Activated naive CD8-positive, alpha-beta T cell treated with anti-CD3 and anti-CD28 coated beads for 36 hours (primary cell): Measurements from ENCODE around the gene STEAP3. TPM values are rescaled to one million over a fixed set of nuclear protein-coding genes. Genes with fewer than 3 reads are reported as not detected.

ENCODE experiments used
- DNase-seq: peaks from one replicate; pipeline ENCODE4 v3.0.0; 2021
- H3K27ac Mint-ChIP-seq: one replicate; pipeline ENCODE4 v1.8.0; 2022; ENCODE audit warnings: mild to moderate bottlenecking, moderate library complexity, mixed read lengths
- H3K27me3 Mint-ChIP-seq: one replicate; pipeline ENCODE4 v1.8.0; 2022; ENCODE audit warnings: mild to moderate bottlenecking, mixed read lengths
- H3K36me3 Mint-ChIP-seq: one replicate; pipeline ENCODE4 v1.8.0; 2021; ENCODE audit warnings: mild to moderate bottlenecking, mixed read lengths
- H3K4me1 Mint-ChIP-seq: one replicate; pipeline ENCODE4 v1.8.0; 2021; ENCODE audit warnings: mixed read lengths
- H3K4me3 Mint-ChIP-seq: one replicate; pipeline ENCODE4 v1.8.0; 2022; ENCODE audit warnings: mild to moderate bottlenecking, moderate library complexity, mixed read lengths
- H3K9me3 Mint-ChIP-seq: one replicate; pipeline ENCODE4 v1.8.0; 2022; ENCODE audit warnings: mixed read lengths
- total RNA-seq, 2 experiments: library from RNA; stranded (reverse); gene quantifications; one replicate each; pipeline ENCODE4 v1.2.3, GENCODE V29; 2021

The STEAP3 gene
- total RNA-seq, 2 experiments from 2014 or later, result 0.60 to 0.90 TPM

DNA sequence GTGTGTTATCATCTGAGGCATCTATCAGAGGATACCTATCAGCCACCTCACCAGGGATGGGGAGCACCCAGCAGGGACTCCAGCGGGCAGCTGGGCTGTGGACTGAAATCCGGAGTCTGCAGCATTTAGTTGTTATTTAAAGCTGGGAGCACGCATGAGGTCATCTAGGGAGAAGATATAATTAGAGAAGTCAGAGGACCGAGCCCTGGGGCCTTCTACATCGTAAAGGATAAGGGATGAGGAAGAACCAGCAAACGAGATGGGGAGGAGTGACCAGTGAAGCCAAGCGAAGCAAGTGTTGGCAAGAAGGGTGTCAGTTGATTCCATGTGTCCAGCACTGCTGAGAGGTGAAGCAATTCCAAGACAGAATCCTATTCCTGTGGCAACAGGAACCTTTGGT lies 70.3 kb downstream of the STEAP3 start:
- Mint-ChIP-seq H3K36me3 (no peaks in the 10 kb centered on the region), H3K27ac (no peak overlapping the region), H3K4me1 (no peaks in the 10 kb centered on the region), H3K9me3 (no peaks in the 10 kb centered on the region), H3K4me3 (no peak overlapping the region), H3K27me3 (no peaks in the 10 kb centered on the region)
- DNase-seq, result no peak

- Mint-ChIP-seq H3K36me3 (no peaks in the 10 kb centered on the region), H3K27me3 (no peaks in the 10 kb centered on the region), H3K4me3 (no peak overlapping the region), H3K4me1 (no peaks in the 10 kb centered on the region), H3K27ac (no peak overlapping the region), H3K9me3 (no peaks in the 10 kb centered on the region)
- DNase-seq, result no peak
These were observed 71.0 kb downstream of the STEAP3 start for GRCh38 chr2:119294671-119295070.

- no peak overlapping the region for H3K4me3 Mint-ChIP-seq
- H3K9me3 Mint-ChIP-seq, result no peaks in the 10 kb centered on the region
- no peak for DNase-seq
- no peak overlapping the region for H3K27ac Mint-ChIP-seq
- H3K27me3 Mint-ChIP-seq, result no peaks in the 10 kb centered on the region
- peaks cover 5% of the 10 kb centered on the region for H3K36me3 Mint-ChIP-seq
- H3K4me1 Mint-ChIP-seq, result no peaks in the 10 kb centered on the region
These were observed 72.2 kb downstream of the STEAP3 start for GRCh38 chr2:119295688-119296375.

- H3K27ac Mint-ChIP-seq, result no peak overlapping the region
- H3K9me3 Mint-ChIP-seq, result no peaks in the 10 kb centered on the region
- H3K4me3 Mint-ChIP-seq, result no peak overlapping the region
- H3K36me3 Mint-ChIP-seq, result peaks cover 6% of the 10 kb centered on the region
- no peak for DNase-seq
- H3K4me1 Mint-ChIP-seq, result no peaks in the 10 kb centered on the region
- no peaks in the 10 kb centered on the region for H3K27me3 Mint-ChIP-seq
These were observed 77.8 kb downstream of the STEAP3 start for GRCh38 chr2:119301413-119301812.

DNA sequence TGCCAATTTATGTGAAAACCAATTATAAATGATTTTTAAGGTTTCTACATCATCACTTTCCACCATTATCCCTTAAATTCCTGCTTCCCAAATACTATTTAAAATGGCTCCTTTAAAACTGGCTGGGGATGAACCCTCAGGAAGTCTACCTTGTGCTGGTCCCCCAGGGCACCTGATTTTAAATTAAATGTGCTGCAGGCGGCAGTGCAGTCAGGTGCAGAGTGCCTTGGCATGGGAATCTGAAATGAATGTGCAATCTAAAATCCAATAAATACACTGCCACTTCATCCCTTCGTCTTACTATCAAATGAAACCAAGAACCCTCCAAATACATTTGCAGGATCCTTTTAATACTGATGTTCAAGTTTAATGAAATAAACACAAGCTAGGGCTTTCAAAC lies 81.2 kb downstream of the STEAP3 start:
- H3K4me3 Mint-ChIP-seq, result no peak overlapping the region
- no peaks in the 10 kb centered on the region for H3K4me1 Mint-ChIP-seq
- H3K9me3 Mint-ChIP-seq, result no peaks in the 10 kb centered on the region

DNA sequence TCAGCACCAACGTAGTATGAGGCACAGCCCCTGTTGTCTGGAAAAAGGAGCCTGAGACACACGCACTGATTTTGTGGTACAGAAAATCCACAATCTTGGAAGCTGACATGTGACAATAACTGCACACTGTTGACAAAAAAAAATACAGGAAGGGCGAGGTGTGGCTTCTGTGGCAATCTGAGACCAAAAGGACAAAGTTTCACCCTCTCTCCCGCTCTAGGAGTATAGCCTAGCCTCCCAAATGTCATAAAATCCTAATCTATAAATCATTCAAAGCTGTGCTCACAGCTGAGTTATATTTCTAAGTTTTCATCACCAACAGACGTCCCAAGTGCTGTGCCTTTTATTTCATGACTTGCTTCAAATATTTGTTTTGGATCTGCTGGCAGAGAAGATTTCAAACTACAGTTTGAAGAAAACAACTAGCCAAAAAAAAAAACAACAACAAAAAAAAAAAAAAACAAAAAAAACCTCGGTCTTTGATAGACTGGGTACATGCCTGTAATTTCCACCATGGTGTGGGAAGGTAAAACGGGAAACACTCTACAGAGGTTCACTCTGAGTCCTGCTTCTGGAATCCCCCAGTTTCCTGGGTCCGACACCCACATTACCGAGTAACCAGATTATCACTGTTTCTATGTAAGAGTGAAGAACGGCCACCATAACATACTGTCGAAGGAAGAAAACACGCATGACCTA lies 82.0 kb downstream of the STEAP3 start:
- H3K4me3 Mint-ChIP-seq, result no peak overlapping the region
- H3K27ac Mint-ChIP-seq, result no peak overlapping the region
- H3K27me3 Mint-ChIP-seq, result no peaks in the 10 kb centered on the region
- H3K9me3 Mint-ChIP-seq, result no peaks in the 10 kb centered on the region
- H3K4me1 Mint-ChIP-seq, result no peaks in the 10 kb centered on the region
- peaks cover 1% of the 10 kb centered on the region for H3K36me3 Mint-ChIP-seq
- no peak for DNase-seq

More for the DNA sequence above, 81.2 kb downstream of the STEAP3 start:
- Mint-ChIP-seq H3K36me3 (peaks cover 6% of the 10 kb centered on the region), H3K27me3 (no peaks in the 10 kb centered on the region), H3K27ac (no peak overlapping the region)
- DNase-seq, result no peak

- Mint-ChIP-seq H3K36me3 (peaks cover 4% of the 10 kb centered on the region), H3K4me1 (no peaks in the 10 kb centered on the region), H3K27me3 (no peaks in the 10 kb centered on the region), H3K4me3 (no peak overlapping the region), H3K27ac (no peak overlapping the region), H3K9me3 (no peaks in the 10 kb centered on the region)
- DNase-seq, result no peak
These were observed 82.6 kb downstream of the STEAP3 start for GRCh38 chr2:119306196-119306590.

DNA sequence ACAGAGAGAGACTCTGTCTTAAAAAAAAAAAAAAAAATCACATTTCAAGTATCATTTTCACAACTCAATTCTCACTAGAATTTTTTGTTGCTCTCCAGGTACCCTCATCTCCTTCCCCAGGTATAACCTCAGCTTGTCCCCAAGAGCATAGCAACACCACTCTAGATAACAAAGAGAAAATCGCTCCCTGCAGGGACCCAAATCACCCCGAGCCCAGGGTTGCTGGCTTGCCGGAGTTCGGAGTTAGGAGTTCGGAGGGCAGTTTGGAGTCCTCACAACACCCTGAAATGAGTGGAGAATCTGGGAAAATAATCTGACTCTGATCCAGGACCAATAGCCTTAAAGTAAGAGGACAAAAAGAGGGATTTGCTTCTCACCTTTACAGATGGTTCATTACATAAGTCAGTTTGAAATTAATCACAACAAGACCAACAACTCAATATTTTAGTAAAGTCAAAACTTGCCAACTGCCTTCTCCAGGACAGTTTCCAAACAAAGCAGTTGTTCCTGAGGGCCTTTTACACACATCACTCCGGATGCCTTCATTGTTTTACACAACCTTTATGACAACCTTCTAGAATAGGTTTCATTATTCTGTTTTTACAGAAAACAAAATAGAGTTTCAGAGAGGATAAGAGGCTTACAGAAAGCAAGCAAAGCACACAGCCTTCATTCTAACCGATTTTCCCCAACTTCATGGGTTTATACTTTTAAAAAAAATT lies 83.9 kb downstream of the STEAP3 start:
- H3K36me3 Mint-ChIP-seq, result peaks cover 3% of the 10 kb centered on the region
- no peak for DNase-seq
- H3K9me3 Mint-ChIP-seq, result no peaks in the 10 kb centered on the region
- H3K4me3 Mint-ChIP-seq, result no peak overlapping the region
- H3K27me3 Mint-ChIP-seq, result no peaks in the 10 kb centered on the region
- no peak overlapping the region for H3K27ac Mint-ChIP-seq
- no peaks in the 10 kb centered on the region for H3K4me1 Mint-ChIP-seq

- Mint-ChIP-seq H3K9me3 (no peaks in the 10 kb centered on the region), H3K36me3 (peaks cover 3% of the 10 kb centered on the region), H3K4me1 (no peaks in the 10 kb centered on the region), H3K27ac (no peak overlapping the region), H3K4me3 (no peak overlapping the region), H3K27me3 (no peaks in the 10 kb centered on the region)
- no peak for DNase-seq
These were observed 85.2 kb downstream of the STEAP3 start for GRCh38 chr2:119308793-119309330.

- Mint-ChIP-seq H3K4me1 (no peaks in the 10 kb centered on the region), H3K4me3 (no peak overlapping the region), H3K36me3 (peaks cover 3% of the 10 kb centered on the region), H3K27ac (no peak overlapping the region), H3K27me3 (no peaks in the 10 kb centered on the region), H3K9me3 (no peaks in the 10 kb centered on the region)
- DNase-seq, result no peak
These were observed 87.7 kb downstream of the STEAP3 start for GRCh38 chr2:119311371-119311770.

- H3K36me3 Mint-ChIP-seq, result peaks cover 3% of the 10 kb centered on the region
These were observed 88.2 kb downstream of the STEAP3 start for GRCh38 chr2:119311831-119312230.

More at GRCh38 chr2:119311831-119312230, 88.2 kb downstream of the STEAP3 start:
- Mint-ChIP-seq H3K27ac (no peak overlapping the region), H3K4me3 (no peak overlapping the region), H3K4me1 (no peaks in the 10 kb centered on the region), H3K27me3 (no peaks in the 10 kb centered on the region), H3K9me3 (no peaks in the 10 kb centered on the region)
- no peak for DNase-seq

Other genes with a start within 250 kb of the STEAP3 start
- not detected for gene C1QL2, start 65.1 kb upstream of the STEAP3 start, total RNA-seq
- 10 to 100 TPM; 12.3 to 15.6 TPM for gene C2orf76, start 143.0 kb downstream of the STEAP3 start, total RNA-seq
- 100 to 1,000 TPM; 162 to 182 TPM for gene DBI, start 143.1 kb downstream of the STEAP3 start, total RNA-seq
- not detected for gene TMEM37, start 208.0 kb downstream of the STEAP3 start, total RNA-seq